HG03175 (cell line): ENCODE data around the gene ANKFN1.

Source experiments
- ATAC-seq: cut with Tn5 transposase; IDR thresholded peaks from one replicate; pipeline ENCODE4 v1.9.1; 2021; ENCODE audit warnings: mild to moderate bottlenecking, moderate library complexity; ENCODE audit not compliant: unreplicated experiment

The ANKFN1 gene

DNA sequence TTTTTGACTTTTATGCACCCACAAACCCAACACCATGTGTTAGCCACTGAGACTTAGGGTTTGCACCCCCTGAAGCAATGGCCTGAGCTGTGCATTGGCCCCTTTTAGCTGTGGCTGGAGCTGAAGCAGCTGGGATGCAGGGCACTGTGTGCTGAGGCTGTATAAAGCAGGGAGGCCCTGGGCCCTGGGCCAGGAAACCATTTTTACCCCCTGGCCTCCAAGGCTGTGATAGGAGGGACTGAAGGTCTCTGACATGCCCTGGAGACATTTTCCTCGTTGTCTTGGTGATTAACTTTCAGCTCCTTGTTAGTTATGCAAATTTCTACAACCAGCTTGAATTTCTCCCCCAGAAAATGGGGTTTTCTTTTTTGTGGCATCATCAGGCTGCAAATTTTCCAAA is 6.7 kb upstream of the ANKFN1 start:
- ATAC-seq: no peak

DNA sequence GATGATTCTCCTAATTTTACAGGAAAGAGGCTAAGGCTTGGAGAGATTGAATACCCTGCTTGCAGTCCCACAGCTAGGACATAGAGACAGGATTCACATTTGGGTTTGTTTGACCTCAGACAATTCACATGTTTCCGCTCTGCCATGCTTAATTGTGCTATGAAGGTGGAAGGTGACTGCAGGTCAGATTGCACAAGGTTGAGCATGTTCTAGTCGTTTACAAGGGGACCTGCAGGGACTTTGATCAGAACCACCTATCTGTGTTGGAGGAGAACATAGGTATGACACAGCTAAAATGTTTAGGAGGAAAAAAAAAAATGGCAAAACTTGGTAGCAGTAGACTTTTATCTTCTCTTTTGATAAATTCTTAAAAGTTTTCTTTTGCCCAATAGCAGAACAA is 4.9 kb upstream of the ANKFN1 start:
- no peak for ATAC-seq

DNA sequence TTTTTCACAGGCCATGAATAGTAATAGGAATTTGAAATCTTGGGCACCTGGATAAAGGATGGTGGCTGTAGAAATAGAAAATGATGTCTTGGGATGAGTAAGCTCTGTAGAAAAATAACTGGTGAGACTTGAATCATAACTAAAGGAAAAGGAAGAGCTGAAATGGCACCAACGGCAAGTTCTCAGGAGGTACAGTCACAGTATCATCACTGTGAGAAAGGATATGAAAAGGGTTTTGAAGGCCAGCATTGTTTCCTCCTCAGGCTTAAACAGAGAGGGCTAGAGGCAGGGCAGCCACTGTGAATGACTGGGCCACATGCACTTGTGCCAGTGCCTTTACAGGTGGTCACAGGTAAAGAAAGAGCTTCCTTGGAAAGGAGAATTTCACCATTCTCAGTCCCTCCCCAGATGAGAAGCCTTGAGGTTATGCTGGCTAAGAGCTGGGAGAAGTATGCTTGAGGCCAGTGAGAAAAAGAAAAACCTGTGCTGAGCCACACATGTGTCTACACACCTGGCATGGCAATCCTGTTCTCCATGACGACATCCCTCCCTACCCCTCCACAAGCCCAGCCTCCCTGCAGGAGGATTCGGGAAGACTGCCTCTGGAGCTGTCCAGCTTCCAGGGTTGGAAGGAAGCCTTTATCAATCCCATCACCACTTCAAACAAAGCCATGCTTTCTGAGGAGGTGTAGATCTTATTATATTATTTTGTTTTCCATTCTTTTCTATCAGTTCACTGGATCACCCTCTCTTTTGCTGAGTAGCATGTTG is 3.8 kb upstream of the ANKFN1 start:
- no peak for ATAC-seq

GRCh38 chr17:56150649-56151048 is 2.6 kb upstream of the ANKFN1 start:
- no peak for ATAC-seq

DNA sequence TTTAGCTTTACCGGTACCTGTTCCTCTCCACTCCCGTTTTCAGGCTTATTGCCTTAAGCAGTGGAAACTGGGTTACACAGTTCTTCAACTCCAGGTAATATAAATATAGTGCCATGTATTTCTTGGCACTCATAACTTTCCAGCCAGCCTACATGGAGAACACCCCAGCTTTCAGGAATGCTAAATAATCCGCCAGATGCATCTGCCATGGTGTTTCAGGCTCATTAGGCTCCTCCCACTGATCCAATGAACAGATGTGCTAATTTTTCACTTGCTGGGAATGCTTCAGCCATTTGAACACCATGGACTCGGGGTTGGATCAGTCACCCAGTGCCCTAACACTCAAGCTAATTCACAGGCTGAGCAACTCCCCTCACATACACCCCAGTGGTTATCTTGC is 4.6 kb downstream of the ANKFN1 start:
- ATAC-seq: no peak

- no peak for ATAC-seq
Measured at GRCh38 chr17:56158344-56158743, 5.1 kb downstream of the ANKFN1 start.

- ATAC-seq: no peak
Measured at GRCh38 chr17:56158915-56159825, 5.9 kb downstream of the ANKFN1 start.

DNA sequence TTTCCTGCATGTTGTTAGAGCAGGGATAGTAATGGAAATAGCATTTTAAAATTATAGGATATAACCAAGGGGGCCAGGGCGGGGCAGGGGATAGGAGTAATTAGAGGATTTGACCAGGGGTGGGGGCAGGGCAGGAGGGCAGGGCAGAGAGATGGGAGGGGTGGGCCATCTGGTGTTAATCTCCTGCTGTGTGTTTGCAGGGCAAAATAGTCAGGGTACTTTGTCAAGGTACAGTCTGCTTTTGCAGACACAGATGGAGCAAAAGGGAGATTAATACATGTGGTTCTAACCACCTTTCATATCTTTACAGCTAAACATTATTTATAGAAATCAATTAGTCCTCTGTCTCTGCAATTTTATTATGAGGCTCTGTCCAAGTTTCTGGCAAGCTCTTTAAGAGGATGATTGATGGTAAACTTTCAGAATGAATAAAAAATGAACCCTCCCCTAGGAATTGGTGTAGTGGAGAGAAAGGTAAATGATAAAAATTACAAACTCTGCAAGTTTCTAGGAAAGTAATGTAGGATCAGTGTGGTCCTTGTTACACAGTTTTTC is 6.6 kb downstream of the ANKFN1 start:
- ATAC-seq: no peak

DNA sequence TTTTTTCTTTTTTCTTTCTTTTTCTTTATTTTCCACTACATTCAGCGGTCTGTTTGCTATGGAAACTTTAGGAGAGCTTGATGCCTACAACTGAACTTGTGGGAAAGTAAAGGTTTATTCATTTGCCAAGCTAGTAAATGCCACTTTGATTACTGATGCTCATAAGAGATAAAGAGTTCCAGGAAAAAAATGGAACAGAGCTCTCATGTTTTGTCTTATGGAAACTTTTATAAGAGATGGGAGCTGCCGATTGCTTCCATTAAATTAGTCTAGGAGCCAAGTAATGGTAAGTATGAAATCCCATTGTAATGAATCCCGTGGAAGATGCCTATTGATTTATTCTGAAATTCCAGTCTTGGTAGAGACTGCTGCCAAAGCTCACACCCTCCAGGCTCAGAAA is 7.1 kb downstream of the ANKFN1 start:
- no peak for ATAC-seq

DNA sequence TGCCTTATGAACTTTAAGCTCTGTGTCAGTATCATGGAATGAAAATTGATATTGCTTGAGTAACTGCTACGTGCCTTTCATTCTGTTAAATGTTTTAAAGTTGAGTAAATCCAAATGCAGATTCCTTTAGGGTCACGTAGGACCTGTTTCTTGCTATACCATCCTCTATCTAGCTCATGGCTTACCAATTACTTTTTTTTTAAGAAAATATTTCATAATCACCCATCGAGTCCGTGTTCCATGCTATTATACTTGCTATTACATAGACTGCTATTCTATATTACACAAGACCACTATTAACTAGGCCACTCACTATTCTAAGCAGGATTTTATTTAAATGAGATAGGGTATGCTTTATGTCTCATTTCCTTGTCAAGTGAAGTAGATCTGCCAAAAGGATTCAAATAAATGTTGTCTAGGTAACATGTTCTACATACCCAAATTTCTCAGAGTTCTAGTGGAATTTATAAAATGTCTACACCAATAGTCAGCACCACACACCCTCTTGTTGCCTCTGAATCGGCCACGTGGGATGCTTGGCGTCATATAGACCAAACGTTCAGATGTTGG is 11.9 kb downstream of the ANKFN1 start:
- no peak for ATAC-seq

DNA sequence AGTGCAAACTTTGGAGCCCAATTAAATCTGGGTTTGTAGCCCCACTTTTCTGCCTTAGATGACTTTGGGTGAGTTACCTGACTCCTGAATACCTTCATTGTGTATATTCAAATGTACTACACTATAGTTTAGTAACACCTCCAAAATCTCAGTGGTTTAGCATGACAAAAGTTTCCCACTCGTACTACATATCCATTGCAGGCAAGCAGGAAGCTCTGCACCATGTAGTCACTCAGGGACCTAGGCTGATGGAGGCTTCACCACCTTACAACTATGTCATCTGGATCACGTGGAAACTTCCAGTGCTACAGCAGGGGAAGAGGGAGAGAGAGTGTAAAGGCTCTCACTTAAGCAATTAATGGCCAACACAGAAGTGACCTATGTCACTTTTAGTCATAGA is 14.2 kb downstream of the ANKFN1 start:
- no peak for ATAC-seq

DNA sequence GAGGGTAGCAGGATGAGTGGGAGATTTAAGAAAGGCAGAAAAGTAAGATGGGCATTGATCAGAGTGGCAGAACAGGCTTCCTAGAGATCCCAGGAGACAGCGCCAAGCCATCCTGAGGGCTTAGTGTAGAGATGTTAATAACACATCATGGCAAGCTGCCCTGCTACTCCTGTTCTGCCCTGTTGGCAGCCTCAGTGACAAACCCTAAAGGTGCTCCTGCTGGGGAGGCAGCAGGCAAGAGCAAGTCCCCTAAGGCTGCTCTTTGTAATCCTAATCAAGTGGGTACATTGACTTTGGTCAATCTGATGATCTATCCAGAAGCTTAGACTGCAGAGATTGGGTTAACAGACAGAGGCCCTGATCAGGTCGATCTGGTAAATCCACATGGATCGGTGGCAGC is 16.3 kb downstream of the ANKFN1 start:
- no peak for ATAC-seq

- no peak for ATAC-seq
Measured at GRCh38 chr17:56171186-56171959, 18.1 kb downstream of the ANKFN1 start.

GRCh38 chr17:56172517-56172982 is 19.3 kb downstream of the ANKFN1 start:
- ATAC-seq: no peak

- no peak for ATAC-seq
Measured at GRCh38 chr17:56173026-56173425, 19.8 kb downstream of the ANKFN1 start.

GRCh38 chr17:56173958-56174835 is 20.9 kb downstream of the ANKFN1 start:
- ATAC-seq: no peak

DNA sequence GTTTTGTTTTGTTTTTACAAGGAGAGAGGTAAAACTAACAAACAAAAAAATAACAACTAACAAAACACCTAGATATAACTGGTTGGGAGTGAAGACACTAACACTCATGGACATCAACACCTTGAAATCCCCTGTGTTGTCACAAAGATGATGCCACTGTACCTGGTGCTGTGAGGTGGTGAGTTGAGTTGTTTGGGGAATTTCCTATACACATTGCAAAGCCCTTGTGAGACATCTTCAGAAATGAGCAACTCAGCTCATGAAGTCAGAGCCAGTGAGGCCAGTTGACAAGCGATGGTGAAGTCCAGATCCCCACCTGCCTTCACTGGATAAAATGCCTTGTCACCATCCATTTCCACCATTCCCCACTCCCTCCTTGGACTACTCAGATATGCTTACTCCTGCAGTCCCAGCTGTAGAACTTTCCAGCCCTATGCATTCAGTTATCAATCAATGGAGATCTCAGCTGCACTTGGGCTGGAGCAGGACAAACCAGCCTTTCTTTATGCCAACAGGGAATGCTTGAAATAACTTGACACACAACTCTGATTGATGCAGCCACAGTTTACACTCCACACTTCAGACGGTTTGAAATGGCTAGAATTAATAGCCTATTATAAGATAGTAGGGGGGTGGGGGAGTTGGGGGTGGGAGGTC is 22.2 kb downstream of the ANKFN1 start:
- ATAC-seq: no peak

DNA sequence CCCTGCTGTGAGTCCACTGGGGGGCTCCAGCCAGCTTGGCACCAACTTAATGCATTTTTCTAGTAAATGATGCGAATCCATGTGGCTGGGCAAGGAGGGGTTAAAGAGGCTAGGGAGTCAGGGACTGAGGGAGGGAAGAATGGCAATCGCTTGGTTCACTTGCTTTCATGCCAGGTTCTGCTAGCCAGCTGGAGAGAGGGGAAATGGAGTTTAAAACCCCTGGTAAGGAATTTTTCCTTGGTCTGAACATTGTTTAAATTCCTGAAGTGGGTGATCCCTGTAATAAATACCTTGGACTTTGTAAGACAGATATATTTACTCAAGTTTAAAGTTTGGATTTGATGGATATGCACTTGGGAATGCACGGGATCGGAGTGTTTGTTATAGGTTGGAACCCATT is 22.8 kb downstream of the ANKFN1 start:
- no peak for ATAC-seq

- ATAC-seq: no peak
Measured at GRCh38 chr17:56177361-56177760, 24.1 kb downstream of the ANKFN1 start.
